Fibroblast of lung (primary cell): ENCODE results near the gene RPS6KL1. TPM values are rescaled to one million over a fixed set of nuclear protein-coding genes. Genes with fewer than 3 reads are reported as not detected.
A peak's percentile ranks its signal among the peaks of the same experiment; 100 is the strongest.

Experiments
- DNase-seq, 2 donors: peaks; one replicate each; pipeline versions ENCODE4 v3.0.0 to v3.0.0-alpha.2; 2010; ENCODE audit warnings: low read depth in 2 of 2
- H2AFZ ChIP-seq: 2 replicates; pipeline ENCODE4 v1.5.1; 2012; ENCODE audit warnings: low read length, control low read depth, inconsistent platforms
- H3K27ac ChIP-seq: 2 replicates; pipeline ENCODE4 v1.5.1; 2011; ENCODE audit warnings: low read length, control low read depth; ENCODE audit not compliant: insufficient read depth
- H3K27me3 ChIP-seq: 2 replicates; pipeline ENCODE4 v1.5.1; 2011; ENCODE audit warnings: mild to moderate bottlenecking, low read length; ENCODE audit not compliant: control insufficient read depth, insufficient read depth
- H3K36me3 ChIP-seq: 2 replicates; pipeline ENCODE4 v1.5.1; 2011; ENCODE audit warnings: low read length; ENCODE audit not compliant: control insufficient read depth, insufficient read depth
- H3K4me1 ChIP-seq: 2 replicates; pipeline ENCODE4 v1.5.1; 2011; ENCODE audit warnings: low read length; ENCODE audit not compliant: control insufficient read depth, insufficient read depth; ENCODE audit errors: extremely low read depth
- H3K4me2 ChIP-seq: 2 replicates; pipeline ENCODE4 v1.5.1; 2011; ENCODE audit warnings: low read length, control low read depth; ENCODE audit not compliant: insufficient read depth; ENCODE audit errors: extremely low read depth
- H3K4me3 ChIP-seq, 4 experiments: fragments of 200-600 bp in 1 of 4; sonication (generic) in 1 of 4; replicated peaks in 1 of 4; 2 replicates each; pipeline ENCODE4 v1.5.1; 2011 to 2016; ENCODE audit warnings: low read length in 4 of 4, low read depth in 3 of 4, mild to moderate bottlenecking in 3 of 4, control low read depth in 2 of 4, inconsistent platforms in 1 of 4, mixed read lengths in 1 of 4; ENCODE audit not compliant: insufficient read depth in 1 of 4; ENCODE audit errors: control extremely low read depth in 1 of 4
- H3K79me2 ChIP-seq: 2 replicates; pipeline ENCODE4 v1.5.1; 2012; ENCODE audit warnings: mild to moderate bottlenecking, low read length, inconsistent platforms; ENCODE audit not compliant: control insufficient read depth, insufficient read depth
- H3K9ac ChIP-seq: 2 replicates; pipeline ENCODE4 v1.5.1; 2011; ENCODE audit warnings: mild to moderate bottlenecking, low read length, control low read depth; ENCODE audit not compliant: insufficient read depth
- H3K9me3 ChIP-seq: 2 replicates; pipeline ENCODE4 v1.5.1; 2012; ENCODE audit warnings: low read depth, low read length; ENCODE audit not compliant: control insufficient read depth, insufficient read depth
- H4K20me1 ChIP-seq: 2 replicates; pipeline ENCODE4 v1.5.1; 2011; ENCODE audit warnings: low read length; ENCODE audit not compliant: control insufficient read depth, insufficient read depth; ENCODE audit errors: extremely low read depth
- CTCF ChIP-seq, 2 donors: IDR thresholded peaks in 1 of 2; conservative IDR thresholded peaks in 1 of 2; 1 replicate in 1 of 2; 2 replicates in 1 of 2; pipeline ENCODE4 v1.5.1; 2011 to 2012; ENCODE audit warnings: low read length in 2 of 2, control low read depth in 1 of 2, inconsistent platforms in 1 of 2, low read depth in 1 of 2, mild to moderate bottlenecking in 1 of 2
- EZH2 ChIP-seq: IDR thresholded peaks from 2 replicates; pipeline ENCODE4 v1.5.1; 2012; ENCODE audit warnings: low read length, control low read depth, mild to moderate bottlenecking; ENCODE audit errors: missing control alignments
- polyA plus RNA-seq, 2 donors: library from polyadenylated mRNA; depleted of rRNA in 1 of 2; stranded (reverse) in 1 of 2; unstranded in 1 of 2; fragments of >200 nt; gene quantifications; 2 replicates each; pipeline ENCODE4 v1.2.1, GENCODE V29; 2011 to 2012; ENCODE audit warnings: missing spikeins in 1 of 2
- total RNA-seq: library from RNA; depleted of rRNA; stranded (reverse); fragments of >200 nt; gene quantifications from 2 replicates; pipeline ENCODE4 v1.2.1, GENCODE V29; 2014

The RPS6KL1 gene
- total and polyA plus RNA-seq, 2 donors (not counting 1 experiment from before 2014, with no cell fraction given) = 0.52 to 1.2 TPM

GRCh38 chr14:74855945-74856344, 67.1 kb downstream of the RPS6KL1 start:
- Histone ChIP-seq H3K9me3 (no peaks in the 10 kb centered on the region), H3K9ac (no peak overlapping the region), H4K20me1 (no peaks in the 10 kb centered on the region), H3K4me1 (peaks cover 15% of the 10 kb centered on the region), H3K27ac (no peak overlapping the region), H3K27me3 (no peaks in the 10 kb centered on the region), H3K4me3 (no peak overlapping the region), H3K79me2 (no peaks in the 10 kb centered on the region), H3K36me3 (no peaks in the 10 kb centered on the region), H2AFZ (no peak overlapping the region), H3K4me2 (no peak overlapping the region)
- TF ChIP-seq CTCF (conservative IDR thresholded peaks at IDR 0.05 in 1 of 2, IDR thresholded peaks at IDR 0.05 in 1 of 2; ENCODE audit: low read depth in 1 of 2, low read length in 2 of 2) = no peak
- TF ChIP-seq EZH2 = no peak
- DNase-seq = no peak

GRCh38 chr14:74855021-74855420, 68.0 kb downstream of the RPS6KL1 start:
- H3K9ac ChIP-seq = no peak overlapping the region
- TF ChIP-seq EZH2 (no peak), CTCF (conservative IDR thresholded peaks at IDR 0.05 in 1 of 2, IDR thresholded peaks at IDR 0.05 in 1 of 2; ENCODE audit: low read depth in 1 of 2, low read length in 2 of 2) (no peak)
- H2AFZ ChIP-seq = no peak overlapping the region
- H3K79me2 ChIP-seq = no peaks in the 10 kb centered on the region
- peak overlapping the region; percentile 4 for H3K4me2 ChIP-seq
- H3K4me1 ChIP-seq = peaks cover 12% of the 10 kb centered on the region
- H3K4me3 ChIP-seq = no peak overlapping the region
- no peaks in the 10 kb centered on the region for H3K27me3 ChIP-seq
- no peaks in the 10 kb centered on the region for H4K20me1 ChIP-seq
- H3K9me3 ChIP-seq = no peaks in the 10 kb centered on the region
- no peaks in the 10 kb centered on the region for H3K36me3 ChIP-seq
- no peak for DNase-seq
- no peak overlapping the region for H3K27ac ChIP-seq

Other genes with a start within 250 kb of the RPS6KL1 start
- gene AREL1, start 210.2 kb downstream of the RPS6KL1 start, total RNA-seq = 23.4 and 28.2 TPM in 2 replicates
- gene AREL1, start 210.2 kb downstream of the RPS6KL1 start, polyA plus RNA-seq = 36.5 and 40.8 TPM in 2 replicates
- gene FCF1, start 210.1 kb downstream of the RPS6KL1 start, total RNA-seq = 26.7 and 29.2 TPM in 2 replicates
- 57.8 and 67.2 TPM in 2 replicates for gene FCF1, start 210.1 kb downstream of the RPS6KL1 start, polyA plus RNA-seq
- 26.5 and 31.9 TPM in 2 replicates for gene YLPM1, start 159.9 kb downstream of the RPS6KL1 start, total RNA-seq
- 9.7 and 13.6 TPM in 2 replicates for gene YLPM1, start 159.9 kb downstream of the RPS6KL1 start, polyA plus RNA-seq
- not detected in 2 replicates for gene PROX2, start 47.1 kb downstream of the RPS6KL1 start, total RNA-seq
- gene PROX2, start 47.1 kb downstream of the RPS6KL1 start, polyA plus RNA-seq = 0.01 TPM in 1 of 2 replicates, not detected in the other
- gene DLST, start 41.3 kb downstream of the RPS6KL1 start, total RNA-seq = 47.0 and 95.3 TPM in 2 replicates
- gene DLST, start 41.3 kb downstream of the RPS6KL1 start, polyA plus RNA-seq = 214 and 236 TPM in 2 replicates
- gene PGF, start 32.3 kb upstream of the RPS6KL1 start, total RNA-seq = 4.6 and 7.6 TPM in 2 replicates
- gene PGF, start 32.3 kb upstream of the RPS6KL1 start, polyA plus RNA-seq = 0.84 and 1.1 TPM in 2 replicates
- 30.2 and 34.2 TPM in 2 replicates for gene EIF2B2, start 79.7 kb upstream of the RPS6KL1 start, total RNA-seq
- gene EIF2B2, start 79.7 kb upstream of the RPS6KL1 start, polyA plus RNA-seq = 83.6 and 120 TPM in 2 replicates
- 37.5 and 53.8 TPM in 2 replicates for gene MLH3, start 128.2 kb upstream of the RPS6KL1 start, total RNA-seq
- 9.5 and 12.2 TPM in 2 replicates for gene MLH3, start 128.2 kb upstream of the RPS6KL1 start, polyA plus RNA-seq
- gene ACYP1, start 140.8 kb upstream of the RPS6KL1 start, total RNA-seq = 7.4 and 14.5 TPM in 2 replicates
- gene ACYP1, start 140.8 kb upstream of the RPS6KL1 start, polyA plus RNA-seq = 13.7 and 18.7 TPM in 2 replicates
- 1.5 and 1.8 TPM in 2 replicates for gene ZC2HC1C, start 146.4 kb upstream of the RPS6KL1 start, total RNA-seq
- gene ZC2HC1C, start 146.4 kb upstream of the RPS6KL1 start, polyA plus RNA-seq = 0.88 and 0.90 TPM in 2 replicates
- gene NEK9, start 203.8 kb upstream of the RPS6KL1 start, total RNA-seq = 81.3 and 91.7 TPM in 2 replicates
- 50.5 and 63.4 TPM in 2 replicates for gene NEK9, start 203.8 kb upstream of the RPS6KL1 start, polyA plus RNA-seq